Stimulated activated CD4-positive, alpha-beta T cell treated with anti-CD3 and anti-CD28 coated beads, Interleukin-15, amount 100 ng/mL, for 24 hours (primary cell): ENCODE results near the gene HCFC1R1.
"Not testable (repeated sequence)": the region's sequence is repeated elsewhere in the genome, so short reads cannot be mapped to it uniquely, and the experiment has no call there.

Experiments used
- DNase-seq: peaks from one replicate; pipeline ENCODE4 v3.0.0-alpha.2; 2020

The HCFC1R1 gene

GRCh38 chr16:3056336-3057180 lies 32.8 kb upstream of the HCFC1R1 start:
- DNase-seq, result no peak

GRCh38 chr16:3055734-3056115 lies 32.0 kb upstream of the HCFC1R1 start:
- DNase-seq, result not testable (repeated sequence)

- no peak for DNase-seq
Observed at GRCh38 chr16:3054965-3055733, 31.4 kb upstream of the HCFC1R1 start.

GRCh38 chr16:3053330-3053710 lies 29.6 kb upstream of the HCFC1R1 start:
- not testable (repeated sequence) for DNase-seq

GRCh38 chr16:3052571-3053329 lies 29.0 kb upstream of the HCFC1R1 start:
- DNase-seq, result not testable (repeated sequence)

GRCh38 chr16:3051494-3051893 lies 27.8 kb upstream of the HCFC1R1 start:
- DNase-seq, result no peak

- DNase-seq, result no peak
Observed at GRCh38 chr16:3051009-3051408, 27.3 kb upstream of the HCFC1R1 start.

GRCh38 chr16:3050487-3050886 lies 26.7 kb upstream of the HCFC1R1 start:
- no peak for DNase-seq

GRCh38 chr16:3049921-3050481 lies 26.3 kb upstream of the HCFC1R1 start:
- DNase-seq, result no peak

- DNase-seq, result no peak
Observed at GRCh38 chr16:3047387-3047720, 23.6 kb upstream of the HCFC1R1 start.

- DNase-seq, result no peak
Observed at GRCh38 chr16:3046641-3047386, 23.1 kb upstream of the HCFC1R1 start.

GRCh38 chr16:3045758-3046640 lies 22.3 kb upstream of the HCFC1R1 start, which contains the start of gene MMP25:
Gene MMP25 (plus strand): TSS chr16:3046561. CDS start chr16:3046918, 357 bp downstream.
- no peak for DNase-seq

GRCh38 chr16:3044708-3045107 lies 21.0 kb upstream of the HCFC1R1 start:
- DNase-seq, result no peak

- DNase-seq, result no peak
Observed at GRCh38 chr16:3042376-3042775, 18.6 kb upstream of the HCFC1R1 start.

GRCh38 chr16:3038896-3039295 lies 15.2 kb upstream of the HCFC1R1 start:
- no peak for DNase-seq

- no peak for DNase-seq
Observed at GRCh38 chr16:3038256-3038655, 14.5 kb upstream of the HCFC1R1 start.

GRCh38 chr16:3036726-3037315 lies 13.1 kb upstream of the HCFC1R1 start, which contains the start of gene BICDL2:
Gene BICDL2 (minus strand): TSS chr16:3036944. CDS start chr16:3035496, 1,448 bp downstream.
- DNase-seq, result no peak

GRCh38 chr16:3035972-3036725 lies 12.4 kb upstream of the HCFC1R1 start:
- DNase-seq, result no peak

- no peak for DNase-seq
Observed at GRCh38 chr16:3035289-3035971, 11.7 kb upstream of the HCFC1R1 start.
